HG03175 (cell line): ENCODE data around the gene LMTK3.
"Not testable (repeated sequence)": the region's sequence is repeated elsewhere in the genome, so short reads cannot be mapped to it uniquely, and the experiment has no call there.

Experiments used
- ATAC-seq: cut with Tn5 transposase; IDR thresholded peaks from one replicate; pipeline ENCODE4 v1.9.1; 2021; ENCODE audit warnings: mild to moderate bottlenecking, moderate library complexity; ENCODE audit not compliant: unreplicated experiment

Gene LMTK3

DNA sequence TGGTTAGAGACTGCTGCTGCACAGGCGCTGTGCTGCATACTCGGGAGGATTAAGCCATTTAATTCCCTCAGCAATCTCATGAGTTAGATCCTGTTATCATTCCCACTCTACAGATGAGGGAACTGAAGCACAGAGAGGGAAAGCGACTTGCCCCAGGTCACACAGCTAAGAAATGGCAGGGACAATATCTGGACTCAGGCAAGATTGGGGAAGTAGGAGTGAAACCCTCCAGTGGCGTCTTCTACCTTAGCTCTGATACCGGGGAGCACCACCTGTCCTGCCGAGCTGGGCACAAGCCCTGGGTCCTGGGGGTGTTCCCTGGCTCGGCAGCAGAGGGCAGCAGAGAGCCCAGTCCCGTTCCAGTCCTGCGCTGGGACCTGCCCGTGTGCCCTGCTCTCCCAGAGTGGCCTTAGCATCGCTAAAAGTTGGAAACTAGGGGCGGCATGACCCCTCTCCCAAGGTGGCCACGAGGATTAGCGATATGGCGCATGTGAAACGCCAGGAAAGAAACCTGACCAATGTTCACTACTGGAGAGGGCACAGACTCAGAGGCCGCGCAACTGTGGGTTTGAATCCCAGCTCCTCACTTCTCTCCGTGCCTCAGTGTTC lies 21.9 kb downstream of the LMTK3 start:
- ATAC-seq = no peak

DNA sequence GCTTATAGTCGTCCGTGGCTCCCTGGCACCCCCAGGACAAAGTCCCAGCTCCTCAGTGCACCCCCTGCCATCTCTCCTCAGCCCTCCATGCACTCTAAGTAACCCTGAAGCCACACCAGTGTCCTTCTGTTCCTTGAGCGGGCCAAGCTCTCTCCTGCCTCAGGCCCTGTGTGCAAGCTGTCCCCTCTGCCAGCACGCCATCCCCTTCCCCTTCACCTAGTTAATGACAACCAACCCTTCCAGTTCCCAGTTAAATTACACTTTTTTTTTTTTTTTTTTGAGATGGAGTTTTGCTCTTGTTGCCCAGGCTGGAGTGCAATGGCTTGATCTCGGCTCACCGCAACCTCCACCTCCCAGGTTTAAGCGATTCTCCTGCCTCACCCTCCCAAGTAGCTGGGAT lies 23.2 kb downstream of the LMTK3 start:
- ATAC-seq = not testable (repeated sequence)

DNA sequence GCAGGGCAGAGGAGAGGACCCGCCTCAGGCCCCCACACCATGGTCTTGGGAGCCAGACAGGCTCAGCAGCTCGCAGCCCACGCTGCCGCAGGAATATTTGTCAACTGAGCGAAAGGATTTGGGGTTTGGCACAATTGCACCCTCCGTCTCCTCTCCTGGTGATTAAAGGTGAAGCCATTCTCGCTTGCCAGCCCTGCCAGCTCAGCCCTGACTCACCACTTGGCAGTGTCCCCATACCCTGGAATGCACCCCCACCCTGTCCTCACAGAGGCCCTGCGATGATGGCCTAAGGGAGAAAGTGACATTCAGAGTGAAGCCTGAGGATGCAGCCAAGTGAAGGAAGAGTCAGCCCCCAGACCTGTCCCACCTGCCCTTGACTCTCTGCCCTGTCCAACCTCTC lies 23.7 kb downstream of the LMTK3 start:
- ATAC-seq = no peak

DNA sequence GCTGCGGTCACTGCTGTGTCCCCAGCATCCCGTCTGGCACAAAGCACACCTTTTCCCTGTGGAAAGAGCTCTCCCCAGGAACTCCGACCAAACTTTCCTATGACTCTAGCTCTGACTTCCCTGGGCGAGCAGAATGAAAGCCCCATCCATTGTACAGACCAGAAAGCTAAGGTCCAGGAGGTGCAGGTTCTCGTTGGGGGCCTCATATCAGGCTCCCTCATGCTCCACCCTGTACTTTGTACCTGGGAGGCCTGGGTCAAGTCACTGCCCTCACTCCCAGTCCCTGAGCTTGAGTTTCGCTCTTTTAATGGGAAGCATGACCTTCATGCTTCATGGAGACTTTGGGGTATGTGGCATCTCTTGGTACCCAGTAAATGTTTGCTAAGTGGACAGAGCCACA lies 24.1 kb downstream of the LMTK3 start:
- no peak for ATAC-seq

DNA sequence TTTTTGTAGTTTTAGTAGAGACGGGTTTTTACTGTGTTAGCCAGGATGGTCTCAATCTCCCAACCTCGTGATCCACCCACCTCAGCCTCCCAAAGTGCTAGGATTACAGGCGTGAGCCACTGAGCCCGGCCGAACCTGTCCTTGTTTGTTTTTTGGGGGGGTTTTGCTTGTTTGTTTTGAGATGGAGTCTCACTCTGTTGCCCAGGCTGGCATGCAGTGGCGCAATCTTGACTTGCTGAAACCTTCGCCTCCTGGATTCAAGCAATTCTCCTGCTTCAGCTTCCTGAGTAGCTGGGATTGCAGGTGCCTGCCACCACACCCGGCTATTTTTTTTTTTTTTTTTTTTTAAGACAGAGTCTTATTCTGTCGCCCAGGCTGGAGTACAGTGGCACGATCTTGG lies 24.9 kb downstream of the LMTK3 start:
- not testable (repeated sequence) for ATAC-seq

DNA sequence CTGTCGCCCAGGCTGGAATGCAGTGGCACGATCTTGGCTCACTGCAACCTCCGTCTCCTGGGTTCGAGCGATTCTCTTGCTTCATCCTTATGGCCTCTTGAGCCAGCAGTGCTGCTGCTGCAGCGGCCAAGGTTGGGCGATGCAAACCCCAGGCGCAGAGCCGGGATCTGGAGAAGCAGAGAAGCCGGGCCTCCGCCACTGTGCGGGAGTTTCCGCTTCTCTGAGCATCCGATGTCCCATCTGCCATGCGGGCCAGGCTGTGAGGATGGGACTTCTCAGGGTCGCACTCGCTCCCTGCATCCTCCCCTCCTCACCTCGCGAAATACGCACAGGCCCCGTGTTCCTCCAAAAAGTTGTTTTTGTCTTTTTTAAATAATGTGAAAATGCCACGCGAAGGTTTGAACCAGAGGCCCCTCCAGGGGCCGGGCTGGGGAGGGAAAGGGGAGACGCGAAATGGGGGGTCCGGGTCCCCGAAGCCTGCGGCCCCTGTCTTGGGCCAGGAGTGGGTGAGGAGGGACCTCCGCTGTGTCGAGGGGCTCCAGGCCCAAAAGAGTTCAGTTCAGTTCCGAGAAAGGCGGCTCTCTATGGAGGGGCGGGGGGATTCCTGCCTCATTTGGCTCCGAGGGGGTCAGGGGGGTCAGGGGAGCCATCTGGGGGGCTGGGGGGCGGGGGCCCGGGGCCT lies 26.6 kb downstream of the LMTK3 start:
- ATAC-seq = no peak

DNA sequence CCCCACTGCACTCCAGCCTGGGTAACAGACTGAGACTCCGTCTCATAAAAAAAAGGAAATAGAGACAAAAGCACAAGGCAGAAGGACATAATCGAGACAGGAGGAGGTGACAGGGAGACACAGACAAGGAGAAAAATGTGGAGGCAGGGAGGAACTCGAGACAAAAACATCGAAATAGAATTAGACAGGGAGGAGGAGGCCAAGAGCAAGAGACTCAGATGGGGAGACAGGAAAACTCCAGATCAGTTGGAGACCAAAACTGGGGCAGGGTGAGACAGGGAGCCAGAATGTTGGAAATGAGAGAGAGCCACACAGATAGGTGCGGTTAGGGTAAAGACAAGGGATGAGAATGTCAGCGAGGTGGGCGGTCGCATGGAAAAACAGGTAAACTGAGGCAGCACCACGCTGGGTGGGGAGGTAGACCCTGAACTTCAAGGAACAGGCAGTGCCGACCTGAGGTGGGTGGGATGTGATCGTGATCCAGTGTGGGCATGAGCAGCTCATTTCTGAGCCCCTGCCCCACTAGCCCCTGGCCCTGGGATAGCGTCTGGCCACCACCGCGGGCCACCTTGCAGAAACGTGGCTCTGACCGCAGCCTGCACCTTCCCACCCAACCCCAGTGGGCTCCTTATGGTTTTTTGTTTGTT lies 27.3 kb downstream of the LMTK3 start:
- ATAC-seq = no peak

DNA sequence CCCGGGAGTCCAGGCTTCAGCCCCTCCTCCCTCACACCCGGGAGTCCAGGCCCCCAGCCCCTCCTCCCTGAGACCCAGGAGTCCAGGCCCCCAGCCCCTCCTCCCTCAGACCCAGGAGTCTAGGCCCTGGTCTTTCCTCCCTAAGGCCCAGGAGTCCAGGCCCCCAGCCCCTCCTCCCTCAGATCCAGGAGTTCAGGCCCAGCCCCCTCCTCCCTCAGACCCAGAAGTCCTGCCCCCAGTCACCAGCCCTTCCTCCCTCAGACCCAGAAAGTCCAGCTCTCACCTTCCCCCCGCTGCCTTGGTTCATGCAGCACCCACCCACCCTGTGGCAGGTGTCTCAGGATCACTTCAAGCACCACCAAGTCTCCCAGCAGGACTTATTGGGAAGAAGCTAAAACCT lies 28.3 kb downstream of the LMTK3 start:
- no peak for ATAC-seq

DNA sequence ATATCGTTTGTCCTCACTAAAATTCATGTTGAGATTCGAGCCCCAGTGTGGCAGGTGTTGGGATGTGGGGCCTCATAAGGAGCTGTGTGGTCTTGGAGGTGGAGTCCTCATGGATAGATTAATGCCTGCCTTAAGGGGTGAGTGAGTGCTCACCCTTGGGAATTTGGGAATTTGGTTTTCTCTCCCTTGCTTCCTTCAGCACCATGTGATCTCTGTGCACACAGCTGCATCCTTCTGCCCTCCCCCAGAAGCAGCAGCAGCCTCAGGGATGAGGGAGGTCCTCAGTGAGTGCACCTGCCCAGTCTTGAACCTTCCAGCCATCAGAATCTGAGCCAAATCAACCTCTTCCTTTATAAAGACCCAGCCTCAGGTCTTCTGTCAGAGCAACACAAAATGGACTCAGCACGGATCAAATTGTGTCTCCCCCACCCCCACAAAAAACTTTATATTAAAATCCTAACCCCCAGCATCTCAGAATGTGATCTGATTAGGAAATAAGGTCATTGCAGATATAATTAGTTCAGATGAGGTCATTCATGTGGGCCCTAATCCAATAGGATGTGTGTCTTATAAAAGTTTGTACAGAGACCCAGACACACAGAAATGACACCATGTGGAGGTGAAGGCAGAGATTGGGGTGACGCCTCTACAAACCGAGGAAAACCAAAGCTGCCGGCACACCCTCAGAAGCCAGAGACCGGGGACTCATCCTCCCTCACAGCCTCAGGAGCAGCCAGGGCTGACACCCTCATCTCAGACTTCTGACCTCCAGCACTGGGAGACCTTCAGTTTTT lies 29.6 kb downstream of the LMTK3 start:
- ATAC-seq = no peak

DNA sequence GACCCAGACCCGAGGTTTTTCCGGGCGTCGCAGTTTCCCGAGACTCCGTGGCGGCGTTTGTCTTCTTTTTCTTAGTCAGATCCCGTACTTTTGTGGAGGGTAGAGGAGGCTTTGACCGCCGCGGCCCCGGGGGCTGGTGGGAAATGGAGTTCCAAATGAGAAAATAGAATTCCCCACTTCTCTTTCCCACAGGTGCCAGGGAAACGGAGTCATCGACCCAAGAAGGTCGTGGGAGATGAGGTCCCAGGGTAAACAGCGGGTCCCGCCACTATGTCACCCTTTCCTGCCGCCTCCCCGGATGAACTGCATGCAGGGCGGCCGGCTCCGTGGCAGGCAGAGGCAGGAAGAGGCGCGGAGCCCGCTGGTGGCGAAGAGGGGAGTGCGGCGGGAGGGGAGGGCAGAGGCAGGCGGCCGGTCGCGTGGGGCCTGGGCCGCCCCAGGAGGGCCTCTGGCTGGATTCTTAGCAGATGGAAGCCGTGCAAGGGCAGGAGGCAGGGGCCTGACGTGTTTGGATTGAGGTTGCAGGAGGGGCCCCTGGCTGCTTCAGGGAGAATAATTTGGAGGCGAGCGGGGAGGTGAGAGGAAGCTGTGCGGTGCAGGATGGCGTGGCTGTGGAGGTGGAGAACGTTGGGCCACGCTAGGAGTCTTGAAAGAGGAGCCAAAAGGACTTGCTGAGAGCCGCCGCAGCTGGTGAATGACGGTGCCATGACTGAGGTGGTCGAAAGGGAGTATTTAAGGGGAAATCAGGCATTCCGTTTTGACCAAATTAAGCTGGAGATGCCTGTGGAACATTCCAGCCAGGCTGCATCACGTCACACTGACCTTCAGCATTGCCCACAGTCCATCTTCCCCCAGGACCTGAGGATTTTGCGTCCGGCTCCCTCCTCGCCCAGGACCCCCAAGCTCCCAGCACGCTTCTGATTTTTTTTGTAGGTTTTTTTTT lies 30.8 kb downstream of the LMTK3 start:
- no peak for ATAC-seq

DNA sequence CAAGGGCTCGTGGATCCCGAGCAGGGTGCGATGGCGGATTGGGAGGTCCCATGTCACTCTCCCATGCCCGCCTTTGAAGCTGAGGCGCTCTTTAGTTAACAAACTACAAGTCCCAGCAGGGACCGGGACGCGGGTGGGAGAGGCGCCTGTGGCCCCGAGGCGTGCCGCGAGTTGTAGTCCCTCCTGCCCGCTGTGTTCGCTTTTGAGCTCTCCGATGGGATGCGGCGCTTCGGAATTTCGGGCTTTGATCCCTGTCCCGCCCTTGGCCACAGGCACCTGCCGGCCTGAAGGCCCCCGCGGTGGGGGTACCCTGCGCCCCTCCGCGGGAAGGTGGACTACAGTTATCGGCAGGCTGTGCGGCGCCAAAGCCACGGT lies 31.5 kb downstream of the LMTK3 start:
- ATAC-seq = no peak

DNA sequence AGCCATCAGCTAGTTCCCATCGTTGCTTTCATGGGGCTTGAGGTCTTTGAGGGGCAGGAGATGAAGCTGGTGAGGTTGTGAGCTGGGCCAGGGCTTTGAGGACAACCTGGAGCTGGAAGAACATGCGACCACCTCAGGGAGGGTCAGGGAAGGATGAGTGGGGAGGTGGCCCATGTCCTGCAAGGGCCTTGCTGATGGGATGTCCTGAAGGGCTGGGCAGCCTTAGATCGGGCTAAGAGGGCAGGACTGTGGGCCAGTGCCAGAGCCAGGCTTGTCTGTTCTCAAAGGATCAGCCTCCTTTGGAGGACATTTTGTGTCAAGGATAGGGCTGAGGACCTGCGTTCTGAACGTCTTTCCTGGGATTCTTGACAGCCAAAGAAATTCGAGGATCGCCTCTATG lies 31.9 kb downstream of the LMTK3 start:
- ATAC-seq = no peak

DNA sequence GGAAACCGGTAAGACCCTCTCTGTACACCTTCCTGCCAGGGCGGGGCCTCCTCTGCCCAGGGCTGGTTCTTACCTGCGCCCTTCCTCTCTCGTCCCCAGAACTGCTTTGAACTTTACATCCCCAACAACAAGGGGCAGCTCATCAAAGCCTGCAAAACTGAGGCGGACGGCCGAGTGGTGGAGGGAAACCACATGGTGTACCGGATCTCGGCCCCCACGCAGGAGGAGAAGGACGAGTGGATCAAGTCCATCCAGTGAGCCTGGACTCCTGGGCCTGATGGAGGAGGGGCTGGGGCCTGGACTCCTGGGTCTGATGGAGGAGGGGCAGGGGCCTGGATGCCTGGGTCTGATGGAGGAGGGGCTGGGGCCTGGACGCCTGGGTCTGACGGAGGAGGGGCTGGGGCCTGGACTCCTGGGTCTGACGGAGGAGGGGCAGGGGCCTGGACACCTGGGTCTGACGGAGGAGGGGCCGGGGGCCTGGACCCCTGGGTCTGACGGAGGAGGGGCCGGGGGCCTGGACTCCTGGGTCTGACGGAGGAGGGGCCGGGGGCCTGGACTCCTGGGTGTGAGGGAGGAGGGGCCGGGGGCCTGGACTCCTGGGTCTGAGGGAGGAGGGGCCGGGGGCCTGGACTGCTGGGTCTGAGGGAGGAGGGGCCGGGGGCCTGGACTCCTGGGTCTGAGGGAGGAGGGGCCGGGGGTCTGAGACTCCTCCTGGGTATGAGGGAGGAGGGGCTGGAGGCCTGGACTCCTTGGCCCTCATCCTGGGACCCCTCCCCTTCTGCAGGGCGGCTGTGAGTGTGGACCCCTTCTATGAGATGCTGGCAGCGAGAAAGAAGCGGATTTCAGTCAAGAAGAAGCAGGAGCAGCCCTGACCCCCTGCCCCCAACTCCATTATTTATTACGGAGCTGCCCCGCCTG lies 33.0 kb downstream of the LMTK3 start:
- ATAC-seq = no peak

DNA sequence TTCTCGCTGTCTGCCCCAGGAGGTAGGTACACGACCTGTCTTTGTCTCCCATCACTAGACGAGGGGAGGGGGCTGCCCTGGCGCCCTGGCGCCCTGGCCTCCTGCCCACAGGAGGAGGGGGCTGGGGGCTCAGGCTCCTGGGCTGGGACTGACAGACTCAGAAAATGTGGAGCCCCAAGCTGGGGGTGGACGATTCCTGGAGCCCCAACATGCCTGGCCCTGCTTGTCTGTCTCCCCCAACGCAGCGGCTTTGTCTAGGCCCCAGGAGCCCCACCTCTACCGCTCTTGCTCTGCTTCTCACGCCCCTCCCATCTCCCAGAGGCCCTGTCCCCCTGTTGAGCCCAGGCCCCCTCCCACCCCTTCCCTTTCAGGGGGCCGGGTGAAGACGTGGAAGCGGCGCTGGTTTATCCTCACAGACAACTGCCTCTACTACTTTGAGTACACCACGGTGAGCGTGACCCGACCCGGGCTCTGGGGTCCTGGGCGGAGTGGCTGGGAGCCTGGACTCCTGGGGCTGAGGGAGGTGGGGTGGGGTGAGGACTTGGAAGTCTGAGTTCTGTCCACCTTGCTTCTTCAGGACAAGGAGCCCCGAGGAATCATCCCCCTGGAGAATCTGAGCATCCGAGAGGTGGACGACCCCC lies 33.8 kb downstream of the LMTK3 start:
- ATAC-seq = no peak

DNA sequence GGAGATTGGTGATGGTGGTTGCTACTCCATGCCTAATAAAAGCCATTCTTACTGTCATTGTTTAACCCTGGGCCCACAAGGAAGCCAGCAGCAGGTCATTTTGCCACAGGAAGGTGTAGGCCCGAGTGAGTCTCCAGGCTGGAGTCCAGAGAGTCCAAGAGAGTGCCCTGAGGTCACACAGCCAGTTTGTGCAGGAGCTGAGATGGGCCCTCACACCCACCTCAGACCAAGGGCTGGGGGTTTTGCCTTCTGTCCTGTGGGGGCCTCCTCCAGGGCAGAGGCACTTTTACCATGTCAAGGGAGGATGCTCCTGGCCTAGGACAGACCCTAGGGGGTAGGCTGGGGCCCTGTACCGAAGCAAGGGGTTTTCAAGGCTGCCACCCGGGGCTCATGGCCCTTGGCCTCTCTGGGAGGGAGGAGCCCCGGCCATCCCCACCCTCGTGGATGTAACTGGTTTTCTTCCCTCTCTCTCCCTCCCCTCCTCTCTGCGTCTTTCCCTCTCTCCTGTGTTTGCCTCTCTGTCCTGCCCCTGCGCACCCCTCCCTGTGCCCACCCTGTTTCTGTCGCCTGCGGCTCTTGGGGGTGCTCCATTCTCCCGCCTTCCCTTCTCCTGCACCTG lies 34.5 kb downstream of the LMTK3 start:
- ATAC-seq = no peak

DNA sequence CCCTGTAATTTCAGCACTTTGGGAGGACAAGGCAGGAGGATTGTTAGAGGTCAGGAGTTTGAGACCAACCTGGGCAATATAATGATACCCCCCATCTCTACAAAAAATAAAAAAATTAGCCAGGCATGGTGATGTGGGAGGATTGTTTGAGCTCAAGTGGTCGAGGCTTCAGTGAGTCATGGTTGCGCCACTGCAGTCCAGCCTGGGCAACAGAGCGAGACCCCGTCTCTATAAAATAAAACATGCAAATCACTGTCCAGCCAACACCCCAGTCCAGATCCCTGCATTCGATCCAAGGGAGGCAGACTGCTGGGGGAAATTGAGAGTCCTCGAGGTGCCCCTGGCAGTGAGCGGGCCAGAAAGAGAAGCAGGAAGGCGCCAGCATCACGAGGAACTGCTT lies 35.5 kb downstream of the LMTK3 start:
- no peak for ATAC-seq

DNA sequence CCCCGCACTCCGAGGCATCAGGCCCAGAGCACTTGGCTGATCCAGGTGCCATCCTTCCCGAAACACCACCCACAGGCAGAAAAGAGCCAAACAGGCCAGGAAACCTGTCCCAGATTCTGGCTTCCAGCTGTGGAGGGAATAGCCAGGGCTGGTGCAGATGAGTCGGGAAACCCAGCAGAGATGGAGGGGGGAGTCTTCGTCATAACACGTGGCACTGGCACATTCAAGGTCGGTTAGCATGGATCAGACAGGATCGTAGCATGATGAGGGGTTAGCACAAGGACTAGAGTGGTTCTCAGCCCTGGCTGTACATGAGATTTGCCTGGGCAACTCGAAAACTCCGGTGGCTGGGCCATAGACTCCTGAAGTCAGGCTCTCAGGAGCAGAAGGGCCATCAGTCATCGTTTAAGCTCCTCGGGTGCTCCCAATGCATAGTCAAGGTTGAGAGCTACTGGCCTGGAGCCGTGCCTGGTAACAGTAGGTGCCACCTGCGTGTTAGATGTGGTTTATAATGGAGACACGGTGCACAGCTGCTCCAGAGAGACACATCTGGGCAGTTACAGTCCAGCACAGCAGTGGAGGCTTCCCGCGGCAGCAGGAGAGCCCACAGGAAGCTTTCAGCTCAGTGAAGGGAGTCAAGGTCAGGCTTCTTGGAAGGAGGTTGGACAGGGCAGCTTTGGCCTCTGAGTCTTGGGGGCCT lies 36.1 kb downstream of the LMTK3 start:
- no peak for ATAC-seq

DNA sequence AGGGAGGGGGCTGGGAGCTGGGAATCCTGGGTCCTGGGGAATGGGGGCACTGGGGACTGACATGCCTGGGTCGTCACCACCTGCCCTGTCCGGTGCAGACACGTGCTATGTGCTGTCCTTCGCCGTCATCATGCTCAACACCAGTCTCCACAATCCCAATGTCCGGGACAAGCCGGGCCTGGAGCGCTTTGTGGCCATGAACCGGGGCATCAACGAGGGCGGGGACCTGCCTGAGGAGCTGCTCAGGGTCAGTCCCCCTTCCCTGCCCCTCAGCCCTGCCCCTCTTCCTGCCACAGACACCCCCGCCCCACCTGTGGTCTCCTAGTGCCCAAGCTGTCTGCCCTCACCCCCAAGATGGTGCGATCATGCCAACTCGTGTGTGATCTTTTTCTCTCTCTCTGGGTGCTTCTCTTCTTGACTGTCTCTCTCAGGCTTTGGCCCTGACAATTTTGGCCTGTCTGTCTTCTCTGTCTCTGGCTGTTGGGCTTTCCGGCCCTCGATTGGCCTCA lies 37.5 kb downstream of the LMTK3 start:
- no peak for ATAC-seq
